ENCODE results near the gene SPATA31A6. TPM values are rescaled to one million over a fixed set of nuclear protein-coding genes. Genes with fewer than 3 reads are reported as not detected.
"Not testable (repeated sequence)": the region's sequence is repeated elsewhere in the genome, so short reads cannot be mapped to it uniquely, and the experiment has no call there.

Gene SPATA31A6
- not detected for total RNA-seq
- not detected for polyA plus RNA-seq

DNA sequence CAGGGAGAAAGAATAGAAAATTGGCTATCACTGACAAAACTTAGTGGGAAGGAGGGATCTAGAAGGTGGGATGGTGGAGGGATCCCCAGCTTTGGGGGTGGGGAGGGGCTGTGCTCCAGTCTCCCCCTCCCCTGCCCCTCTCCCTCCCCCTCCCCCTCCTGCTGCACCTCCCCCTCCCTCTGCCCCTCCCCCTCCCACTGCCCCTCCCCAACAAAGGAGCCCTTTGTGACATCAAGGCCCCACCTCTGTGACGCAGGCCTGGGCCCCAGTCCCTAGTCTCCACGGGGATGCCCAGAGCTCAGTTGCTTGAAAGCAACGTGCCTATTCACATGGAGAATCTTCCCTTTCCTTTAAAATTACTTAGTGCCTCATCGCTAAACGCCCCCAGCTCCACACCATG is at the start of gene SPATA31A6:
Gene SPATA31A6 (plus strand): TSS at position 301 of the 400 bp plus-strand sequence. CDS start 29 bp downstream, at position 330.
- not testable (repeated sequence) for H3K36me3 ChIP-seq (ENCODE audit: insufficient read depth); H3K4me1 ChIP-seq (ENCODE audit: insufficient read depth); H3K27ac ChIP-seq (ENCODE audit: low read depth); DNase-seq (ENCODE audit: extremely low spot score); H3K4me3 ChIP-seq (ENCODE audit: low read depth, low read length)
- WGBS = 81% methylated on average over 5 of the region's 5 CpGs

DNA sequence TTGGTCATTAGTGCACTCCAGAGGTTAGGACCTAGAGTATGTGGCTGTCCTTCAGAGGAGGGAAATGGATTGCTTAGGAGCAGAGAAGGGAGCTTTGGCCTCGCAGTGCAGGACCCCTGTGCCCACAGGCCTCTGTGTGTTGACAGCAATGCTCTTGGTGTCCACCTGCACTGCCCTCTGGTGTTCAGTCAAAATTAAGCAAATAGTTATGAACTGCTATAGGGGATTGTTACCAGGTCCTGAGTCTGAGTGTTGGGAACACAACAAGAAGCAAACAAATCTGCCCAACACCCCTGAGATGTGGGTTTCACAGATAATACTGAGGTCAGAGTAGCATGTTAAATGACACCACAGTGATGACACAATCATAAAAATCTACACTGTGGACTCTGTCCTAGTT is 23.2 kb upstream of the SPATA31A6 start:
- not testable (repeated sequence) for H3K4me3 ChIP-seq (ENCODE audit: low read depth, low read length); H3K36me3 ChIP-seq (ENCODE audit: insufficient read depth); H3K27ac ChIP-seq (ENCODE audit: low read depth); H3K4me1 ChIP-seq (ENCODE audit: insufficient read depth); DNase-seq (ENCODE audit: extremely low spot score)
- WGBS = 24% methylated on average over 1 of the region's 1 CpG

DNA sequence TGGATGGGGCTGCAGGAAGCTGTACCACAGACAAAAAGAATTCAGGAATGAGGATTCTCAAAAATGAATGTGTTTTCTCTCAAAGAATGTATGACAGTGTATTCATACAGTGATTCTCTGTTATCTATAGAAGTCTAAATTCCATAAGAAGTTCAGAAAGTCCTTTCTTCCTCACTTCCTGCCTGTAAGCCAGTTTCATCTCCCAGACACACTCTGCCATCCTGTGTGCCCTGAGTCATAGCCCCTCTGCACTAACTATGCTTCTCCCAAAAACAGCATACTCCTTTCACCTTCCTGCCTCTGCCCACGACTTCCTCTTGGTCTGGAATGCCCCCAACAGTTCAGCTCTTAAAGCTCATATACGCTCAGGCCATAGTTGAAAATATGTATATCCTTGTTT is 36.4 kb downstream of the SPATA31A6 start:
- not testable (repeated sequence) for H3K4me3 ChIP-seq (ENCODE audit: low read depth, low read length); H3K4me1 ChIP-seq (ENCODE audit: insufficient read depth); H3K27ac ChIP-seq (ENCODE audit: low read depth); DNase-seq (ENCODE audit: extremely low spot score); H3K36me3 ChIP-seq (ENCODE audit: insufficient read depth)
- 33% methylated on average over 2 of the region's 2 CpGs for WGBS

DNA sequence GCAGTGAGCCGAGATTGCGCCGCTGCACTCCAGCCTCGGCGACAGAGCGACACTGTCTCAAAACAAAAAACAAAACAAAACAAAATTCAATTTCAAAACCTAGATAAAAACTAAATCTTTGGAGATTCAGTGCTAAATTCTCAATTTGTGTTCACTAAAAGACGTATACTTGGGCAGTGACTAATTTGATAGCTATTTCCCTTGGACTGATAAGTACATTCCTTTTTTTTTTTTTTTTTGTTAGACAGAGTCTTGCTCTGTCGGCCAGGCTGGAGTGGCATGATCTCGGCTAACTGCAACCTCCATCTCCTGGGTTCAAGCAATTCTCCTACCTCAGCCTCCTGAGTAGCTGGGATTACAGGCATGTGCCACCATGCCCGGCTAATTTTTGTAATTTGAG is 39.8 kb downstream of the SPATA31A6 start:
- not testable (repeated sequence) for H3K4me3 ChIP-seq (ENCODE audit: low read depth, low read length); H3K4me1 ChIP-seq (ENCODE audit: insufficient read depth); H3K27ac ChIP-seq (ENCODE audit: low read depth); DNase-seq (ENCODE audit: extremely low spot score); H3K36me3 ChIP-seq (ENCODE audit: insufficient read depth)
- 83% methylated on average over 10 of the region's 10 CpGs for WGBS

DNA sequence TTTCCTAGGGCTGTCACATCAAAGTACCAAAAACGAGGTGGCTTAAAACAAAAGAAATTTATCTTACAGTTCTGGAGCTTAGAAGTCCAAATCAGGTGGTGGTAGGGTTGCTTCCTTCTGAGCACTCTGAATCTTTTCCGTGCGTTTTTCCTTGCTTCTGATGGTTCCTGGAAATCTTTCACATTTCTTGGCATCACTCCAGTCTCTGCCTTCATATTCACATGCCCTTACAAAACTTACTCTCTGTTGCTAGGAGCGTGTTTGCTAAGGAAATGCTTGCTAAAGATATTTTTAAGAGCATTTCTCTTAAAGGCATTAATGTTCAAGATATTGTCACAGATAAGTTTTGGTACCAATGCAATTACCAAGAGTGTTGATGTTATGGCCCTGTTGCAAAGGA is 49.6 kb downstream of the SPATA31A6 start:
- H3K36me3 ChIP-seq (ENCODE audit: insufficient read depth); H3K27ac ChIP-seq (ENCODE audit: low read depth); H3K4me1 ChIP-seq (ENCODE audit: insufficient read depth); DNase-seq (ENCODE audit: extremely low spot score); H3K4me3 ChIP-seq (ENCODE audit: low read depth, low read length): not testable (repeated sequence)
- 26% methylated on average over 4 of the region's 4 CpGs for WGBS

DNA sequence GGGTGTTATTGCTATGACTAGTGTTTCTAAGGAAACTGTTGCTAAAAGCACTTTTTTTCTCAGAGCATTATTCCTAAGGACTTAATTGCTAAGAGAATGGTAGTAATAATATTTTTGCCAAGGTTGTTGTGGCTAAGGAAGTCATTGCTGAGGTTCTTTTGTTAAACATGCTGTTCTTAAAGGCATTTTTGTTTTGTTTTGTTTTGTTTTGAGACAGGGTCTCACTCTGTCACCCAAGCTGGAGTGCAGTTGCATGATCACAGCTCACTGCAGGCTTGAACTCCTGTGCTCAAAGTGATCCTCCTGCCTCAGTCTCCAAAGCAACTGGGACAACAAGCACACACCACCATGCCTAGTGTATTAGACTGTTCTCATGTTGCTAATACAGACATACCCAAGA is 51.2 kb downstream of the SPATA31A6 start:
- DNase-seq (ENCODE audit: extremely low spot score); H3K27ac ChIP-seq (ENCODE audit: low read depth): not testable (repeated sequence)

DNA sequence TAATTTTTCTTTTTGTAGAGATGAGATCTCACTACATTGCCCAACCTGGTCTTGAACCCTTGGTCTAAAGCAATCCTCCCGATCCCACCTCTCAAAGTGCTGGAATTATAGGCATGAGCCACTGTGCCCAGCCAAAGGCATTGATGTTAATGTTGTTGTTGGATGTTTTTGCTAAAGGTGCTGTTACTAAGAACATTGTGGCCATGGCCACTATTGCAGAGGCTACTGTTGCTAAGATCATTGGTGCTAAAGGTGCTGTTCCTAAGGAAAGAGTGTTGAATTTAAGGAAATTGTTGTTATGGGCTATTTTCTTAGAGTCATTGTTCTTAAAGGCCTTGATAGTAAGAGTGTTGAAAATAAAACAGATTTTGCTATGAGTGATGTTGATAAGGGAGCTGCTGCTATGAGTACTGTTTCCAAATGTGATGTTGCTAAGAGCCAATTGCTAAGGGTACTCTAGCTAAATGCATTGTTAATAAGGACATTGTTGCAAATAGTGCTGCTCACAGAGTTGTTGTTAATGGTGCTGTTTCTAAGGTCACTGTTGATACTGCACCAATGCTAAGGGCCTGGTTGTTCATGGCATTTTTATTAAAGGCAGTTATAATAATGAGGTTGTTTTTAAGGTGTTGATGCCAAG is 52.0 kb downstream of the SPATA31A6 start:
- H3K4me3 ChIP-seq (ENCODE audit: low read depth, low read length); H3K36me3 ChIP-seq (ENCODE audit: insufficient read depth); DNase-seq (ENCODE audit: extremely low spot score); H3K4me1 ChIP-seq (ENCODE audit: insufficient read depth); H3K27ac ChIP-seq (ENCODE audit: low read depth): not testable (repeated sequence)
- WGBS = no CpG with 5 or more reads among the region's 1 CpG

More for the DNA sequence above, 51.2 kb downstream of the SPATA31A6 start:
- H3K36me3 ChIP-seq (ENCODE audit: insufficient read depth); H3K4me3 ChIP-seq (ENCODE audit: low read depth, low read length); H3K4me1 ChIP-seq (ENCODE audit: insufficient read depth): not testable (repeated sequence)

DNA sequence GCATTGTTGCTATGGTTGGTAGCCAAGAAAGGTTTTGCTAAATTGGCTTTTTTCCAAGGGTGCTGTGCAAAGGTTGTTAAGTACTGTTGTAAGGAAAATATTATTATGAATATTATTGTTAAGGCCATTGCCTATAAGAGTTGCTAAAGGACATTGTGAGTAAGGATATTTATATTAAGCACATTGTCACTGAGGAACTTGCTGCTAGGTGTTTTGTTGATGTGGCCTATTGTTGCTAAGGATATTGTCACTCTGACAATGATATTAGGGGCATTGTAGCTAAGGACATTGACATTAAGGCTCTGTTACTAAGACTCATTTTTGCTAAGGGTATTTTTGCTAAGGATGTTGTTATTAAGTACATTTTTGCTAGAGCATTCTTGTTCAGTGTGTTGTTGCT is 52.6 kb downstream of the SPATA31A6 start:
- H3K27ac ChIP-seq (ENCODE audit: low read depth); H3K36me3 ChIP-seq (ENCODE audit: insufficient read depth); H3K4me3 ChIP-seq (ENCODE audit: low read depth, low read length); H3K4me1 ChIP-seq (ENCODE audit: insufficient read depth); DNase-seq (ENCODE audit: extremely low spot score): not testable (repeated sequence)

DNA sequence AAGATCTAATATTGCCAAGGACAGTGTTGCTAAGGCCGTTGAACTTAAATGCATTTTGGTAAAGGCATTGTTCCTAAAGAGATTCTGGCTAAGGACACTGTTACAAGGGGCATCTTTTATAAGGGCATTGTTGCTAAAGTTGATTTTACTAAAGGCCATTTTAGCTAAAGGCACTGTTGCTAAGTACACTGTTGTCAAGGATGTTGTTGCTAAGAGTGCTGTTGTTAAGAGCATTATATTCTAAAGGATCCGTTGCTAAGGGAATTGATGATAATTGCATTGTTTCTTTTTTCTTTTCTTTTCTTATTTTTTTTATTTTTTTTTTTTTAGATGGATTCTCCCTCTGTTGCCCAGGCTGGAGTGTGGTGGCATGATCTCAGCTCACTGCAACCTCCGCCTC is 53.9 kb downstream of the SPATA31A6 start:
- not testable (repeated sequence) for DNase-seq (ENCODE audit: extremely low spot score); H3K4me1 ChIP-seq (ENCODE audit: insufficient read depth); H3K4me3 ChIP-seq (ENCODE audit: low read depth, low read length); H3K27ac ChIP-seq (ENCODE audit: low read depth); H3K36me3 ChIP-seq (ENCODE audit: insufficient read depth)
- 82% methylated on average over 3 of the region's 3 CpGs for WGBS

DNA sequence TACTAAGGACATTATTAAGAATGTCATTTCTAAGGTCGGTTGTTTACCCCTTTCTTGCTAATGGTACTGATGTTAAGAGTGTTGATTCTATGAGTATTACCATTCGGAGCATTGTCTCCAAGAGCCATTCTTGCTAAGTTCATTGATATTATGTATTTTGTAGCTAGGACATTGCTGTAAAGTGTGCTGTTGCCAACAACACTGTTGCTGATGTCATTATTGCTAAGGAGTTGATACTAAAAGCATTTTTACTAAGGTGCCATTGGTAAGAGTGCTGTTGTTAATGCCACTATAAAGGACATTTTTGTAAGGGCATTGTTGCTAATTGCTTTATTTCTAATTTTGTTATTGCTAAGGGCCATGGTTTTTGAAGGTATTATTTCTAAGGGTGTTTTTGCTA is 55.4 kb downstream of the SPATA31A6 start:
- not testable (repeated sequence) for H3K27ac ChIP-seq (ENCODE audit: low read depth); H3K36me3 ChIP-seq (ENCODE audit: insufficient read depth)
- WGBS = 73% methylated on average over 2 of the region's 2 CpGs

More for the DNA sequence above, 55.4 kb downstream of the SPATA31A6 start:
- H3K4me1 ChIP-seq (ENCODE audit: insufficient read depth); H3K4me3 ChIP-seq (ENCODE audit: low read depth, low read length); DNase-seq (ENCODE audit: extremely low spot score): not testable (repeated sequence)

Small RNA genes lying within 50 kb of the gene (small RNA-seq; reads per million reads assigned to genes)
- gene AL445584.3 = not detected

Other genes with a start within 250 kb of the SPATA31A6 start
- gene CNTNAP3B, start 54.2 kb upstream of the SPATA31A6 start, total RNA-seq = 50.2 TPM
- gene CNTNAP3B, start 54.2 kb upstream of the SPATA31A6 start, polyA plus RNA-seq = 14.0 TPM